Stimulated activated CD8-positive, alpha-beta memory T cell treated with anti-CD3 and anti-CD28 coated beads, Interleukin-4, amount 100 ng/mL, for 1 hour (primary cell): ENCODE results near the gene ALPK3.

Source experiments
- DNase-seq, 2 donors: peaks; one replicate each; pipeline ENCODE4 v3.0.0-alpha.2; 2020; ENCODE audit warnings: low read depth in 2 of 2, low spot score in 1 of 2

ALPK3 gene

DNA sequence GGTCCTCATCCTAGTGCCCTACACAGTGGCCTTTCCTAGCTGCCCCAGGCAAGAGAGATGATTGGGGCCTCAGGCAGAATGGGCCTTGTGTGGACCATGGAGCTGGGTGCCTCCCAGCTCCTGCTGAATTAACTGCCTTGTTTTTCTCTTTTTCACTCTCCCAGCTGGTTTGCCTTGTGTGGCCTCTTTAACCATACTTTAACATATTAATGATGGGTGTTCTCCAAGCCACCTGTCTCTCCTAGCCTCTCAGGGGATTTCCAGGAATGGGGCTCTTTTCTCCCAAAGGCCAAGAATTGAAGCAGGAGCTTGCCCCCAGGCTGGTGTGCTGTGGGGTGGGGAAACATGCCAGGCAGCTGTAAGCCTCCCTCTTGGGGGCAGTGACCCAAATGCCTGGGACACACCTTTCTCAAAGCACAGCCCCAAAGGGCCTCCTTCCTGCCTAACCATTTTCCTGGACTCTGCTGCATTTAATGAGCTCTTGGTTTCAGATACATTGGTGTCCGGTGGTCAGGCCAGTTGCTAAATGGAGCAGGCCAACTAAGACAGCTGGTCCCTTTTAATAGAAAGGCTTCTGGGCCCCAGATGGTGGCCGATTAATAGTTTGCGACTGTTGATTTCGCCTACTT, 5.6 kb downstream of the ALPK3 start:
- no peak for DNase-seq

- DNase-seq, result no peak
Observed at GRCh38 chr15:84823282-84823878, 6.2 kb downstream of the ALPK3 start.

DNA sequence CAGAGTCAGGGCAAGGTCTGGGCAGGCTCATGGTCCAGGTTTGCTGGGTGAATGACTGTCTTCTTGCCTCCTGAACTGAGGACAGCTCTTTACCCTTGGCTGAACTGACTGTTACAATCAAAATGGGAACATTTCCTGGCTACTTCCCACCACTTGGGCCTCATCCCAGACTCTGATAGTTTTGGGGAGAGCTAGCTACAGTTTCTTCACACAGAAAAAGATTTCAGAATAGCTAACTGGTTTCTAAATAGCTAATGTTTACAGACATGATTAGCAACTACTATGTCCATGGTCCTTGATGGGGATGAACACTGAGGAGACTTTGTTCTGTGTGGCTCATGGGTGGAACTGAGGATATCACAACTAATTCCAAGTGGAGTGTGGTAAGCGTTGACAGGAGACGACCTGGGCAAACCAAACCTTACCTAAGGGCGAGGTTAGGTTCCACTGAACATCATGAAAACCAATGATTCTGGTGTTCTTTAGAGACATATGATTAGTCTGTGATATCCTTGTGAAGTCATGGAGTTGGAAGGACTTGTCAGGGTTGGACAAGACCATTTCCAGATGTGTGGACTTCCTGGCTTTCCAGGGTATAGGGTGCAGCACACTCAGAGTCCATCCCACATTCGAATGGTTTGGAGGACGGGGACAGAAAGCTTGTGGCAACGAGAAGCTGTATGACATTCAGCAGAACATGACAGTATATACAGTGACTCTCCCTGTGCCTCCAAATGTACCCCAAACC, 7.3 kb downstream of the ALPK3 start:
- DNase-seq, result no peak

- no peak for DNase-seq
Observed at GRCh38 chr15:84826369-84826823, 9.2 kb downstream of the ALPK3 start.

GRCh38 chr15:84827246-84827645, 10.1 kb downstream of the ALPK3 start:
- DNase-seq, result no peak

- DNase-seq, result no peak
Observed at GRCh38 chr15:84828086-84828908, 11.1 kb downstream of the ALPK3 start.

DNA sequence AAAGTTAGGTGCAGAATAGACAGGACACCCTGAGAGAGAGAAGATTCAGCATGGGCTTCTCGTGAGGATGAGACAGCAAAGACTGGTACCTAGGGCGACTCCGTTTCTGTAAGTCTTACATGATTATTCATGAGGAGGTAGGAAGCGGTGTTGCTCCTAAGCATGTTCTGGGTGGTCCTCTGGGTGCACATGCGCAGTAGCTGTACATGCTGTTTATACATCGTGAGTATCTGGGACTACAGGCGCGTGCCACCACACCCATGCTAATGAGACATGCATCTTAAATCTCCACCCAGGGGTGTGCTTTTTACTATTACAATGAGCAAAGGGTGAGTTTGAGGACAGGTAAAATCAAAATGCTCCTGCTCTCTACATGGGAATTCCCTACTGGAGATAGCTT, 12.3 kb downstream of the ALPK3 start:
- no peak for DNase-seq

DNA sequence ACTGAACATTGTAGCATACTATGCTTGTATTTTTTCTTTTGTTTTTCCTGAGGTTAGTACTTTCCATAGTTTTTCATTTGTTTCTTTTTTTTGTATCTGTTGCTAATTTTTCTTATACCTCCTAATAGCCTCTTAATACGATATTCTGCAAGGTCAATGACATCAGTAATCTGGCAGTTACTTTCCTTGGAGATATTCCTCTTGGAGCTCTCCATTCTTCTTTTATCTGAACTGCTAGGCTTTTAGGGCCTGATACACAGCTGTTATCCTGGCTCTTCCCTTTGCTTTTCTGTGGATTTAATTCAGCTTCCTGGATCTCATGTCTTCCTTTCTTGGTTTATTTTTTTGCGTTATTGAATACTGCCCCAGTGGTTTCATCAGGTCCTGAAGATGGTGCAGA, 12.9 kb downstream of the ALPK3 start:
- DNase-seq, result no peak

GRCh38 chr15:84831028-84831427, 13.9 kb downstream of the ALPK3 start:
- DNase-seq, result no peak

DNA sequence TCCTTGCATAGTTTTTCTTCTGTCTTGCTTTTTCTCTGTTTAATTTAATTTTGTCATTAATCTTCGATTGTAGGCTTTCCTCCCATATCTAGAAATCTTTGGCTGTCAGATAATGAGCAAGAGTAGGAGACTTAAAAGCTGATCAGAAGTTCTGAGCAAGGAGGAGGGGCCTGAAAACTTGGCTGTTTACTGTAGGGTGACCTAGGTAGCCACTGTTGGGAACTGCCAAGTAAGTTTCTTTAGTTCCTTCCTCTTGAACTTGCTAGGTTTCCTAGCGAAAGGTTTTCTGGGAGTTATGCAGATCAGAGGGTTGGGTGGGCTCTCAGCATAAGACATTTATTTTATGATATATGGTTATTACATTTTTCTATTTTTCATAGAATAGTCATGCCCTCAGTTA, 14.5 kb downstream of the ALPK3 start:
- no peak for DNase-seq

- DNase-seq, result no peak
Observed at GRCh38 chr15:84832448-84833040, 15.4 kb downstream of the ALPK3 start.

DNA sequence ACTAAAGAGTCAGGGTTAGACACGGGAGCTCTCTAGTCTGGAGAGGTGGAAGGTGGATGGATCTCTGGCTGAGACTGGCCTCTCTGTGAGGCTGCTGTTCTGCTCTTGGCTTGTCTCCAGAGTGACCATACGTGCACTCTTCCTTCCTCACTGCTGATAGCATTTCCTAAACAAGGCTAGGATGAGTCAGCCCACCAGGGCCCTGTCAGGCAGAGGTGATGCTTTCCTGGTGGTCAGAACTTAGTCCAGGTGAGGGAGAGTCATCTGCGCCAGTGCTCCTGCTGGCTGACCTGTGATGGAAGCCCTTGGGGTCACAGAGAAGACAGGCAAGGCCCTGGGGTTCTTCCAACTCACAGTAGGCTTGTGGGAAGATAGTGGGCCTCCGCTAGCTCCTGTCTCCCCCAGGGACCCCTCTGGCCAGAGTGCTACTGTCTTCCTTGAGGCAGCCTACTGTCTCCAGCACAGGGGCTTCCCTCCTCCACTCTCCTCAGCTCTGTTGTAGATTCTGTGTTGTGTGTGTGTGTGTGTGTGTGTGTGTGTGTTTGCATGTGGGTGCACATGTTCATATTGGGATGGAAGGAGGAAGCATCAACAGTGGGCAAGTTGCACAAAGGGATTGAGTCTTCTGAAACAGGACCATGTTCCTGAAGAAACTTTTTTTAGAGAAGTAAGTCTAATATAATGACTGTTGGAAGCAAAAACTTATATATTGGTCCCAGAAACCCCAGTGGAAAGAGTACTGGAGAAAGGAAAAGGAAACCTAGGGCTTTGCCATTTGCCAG, 16.5 kb downstream of the ALPK3 start:
- no peak for DNase-seq

DNA sequence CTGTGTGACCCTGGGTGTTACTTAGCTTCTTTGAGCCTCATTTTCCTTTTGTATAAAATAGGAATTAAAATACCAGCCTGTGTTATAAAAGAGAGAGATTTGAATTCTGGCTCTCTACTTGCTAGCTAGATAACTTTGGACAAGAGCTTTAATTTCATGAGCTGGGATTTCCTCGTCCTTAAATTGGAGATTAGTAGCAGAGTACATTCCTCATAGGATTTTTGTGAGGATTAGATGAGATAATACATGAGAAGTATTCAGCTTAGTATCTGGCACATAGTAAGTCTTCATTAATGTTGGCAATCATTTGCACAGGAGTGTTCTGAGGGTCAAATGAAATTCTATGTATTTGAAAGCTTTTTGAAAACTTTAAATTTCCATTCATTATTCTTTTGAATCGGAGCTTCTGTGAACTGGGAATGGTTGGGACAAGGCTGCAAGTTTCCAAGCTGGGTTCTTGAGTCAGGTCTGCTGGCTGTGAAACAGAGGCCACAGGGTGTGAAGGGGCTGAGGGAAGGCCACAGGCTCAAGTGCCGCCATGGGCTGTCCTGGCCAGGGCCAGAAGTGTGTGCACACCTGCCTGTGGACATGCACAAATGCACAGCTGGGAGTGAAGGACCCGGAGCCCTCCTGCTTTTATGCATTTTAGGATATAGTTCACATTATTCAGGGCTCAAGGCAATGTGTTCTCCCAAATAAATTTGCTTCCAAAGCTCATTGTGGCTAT, 17.2 kb downstream of the ALPK3 start:
- no peak for DNase-seq

- no peak for DNase-seq
Observed at GRCh38 chr15:84834969-84835368, 17.8 kb downstream of the ALPK3 start.

DNA sequence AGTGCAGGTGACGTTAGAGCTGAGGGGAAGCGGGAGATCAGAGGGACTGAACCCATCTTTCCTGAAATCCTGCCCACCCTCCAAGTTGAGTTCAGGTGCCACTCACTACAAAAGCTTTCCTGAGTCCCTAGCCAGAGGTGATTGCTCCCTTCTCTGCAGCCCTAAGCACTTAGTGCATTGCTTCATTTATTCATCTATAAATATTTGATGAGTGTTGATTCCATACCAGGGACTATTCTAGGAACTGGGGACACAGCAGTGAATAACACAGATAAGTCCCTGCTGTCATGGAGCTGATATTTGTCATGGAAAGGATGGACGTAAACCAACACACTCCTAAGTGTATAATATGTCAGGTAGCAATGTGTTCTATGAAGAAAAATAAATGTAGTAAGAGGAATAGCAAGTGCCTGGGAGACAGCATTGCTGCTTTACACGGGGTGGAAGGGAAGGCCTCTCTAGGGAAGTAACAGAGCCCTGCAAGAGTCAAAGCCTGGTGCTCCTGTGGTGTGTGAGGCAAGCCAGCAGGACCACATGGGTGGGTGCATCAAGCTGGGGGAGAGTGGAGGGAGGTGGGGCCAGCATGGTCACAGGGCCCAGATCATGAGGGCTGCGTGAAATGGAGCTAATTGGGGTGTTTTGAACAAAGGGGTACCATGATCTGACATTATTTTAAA, 18.6 kb downstream of the ALPK3 start:
- DNase-seq, result no peak

DNA sequence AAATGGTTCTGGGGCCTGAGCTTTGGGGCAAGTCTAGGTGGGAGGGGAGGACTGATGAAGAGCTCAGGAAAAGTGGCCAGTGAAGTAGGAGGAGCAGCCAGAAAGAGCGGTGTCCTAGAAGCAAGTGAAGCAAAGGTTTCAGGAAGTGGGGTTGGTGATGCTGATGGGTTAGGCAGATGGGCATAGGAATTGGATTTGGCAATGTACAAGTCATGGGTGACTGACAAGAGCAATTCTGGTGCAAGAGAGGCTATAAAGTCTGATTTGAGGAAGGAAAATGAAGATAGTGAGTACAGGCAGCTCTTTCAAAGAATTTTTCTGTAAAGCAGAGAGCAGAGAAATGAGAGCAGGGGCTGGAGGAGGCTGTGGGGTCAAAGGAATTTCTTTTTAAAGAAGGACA, 19.7 kb downstream of the ALPK3 start:
- DNase-seq, result no peak

DNA sequence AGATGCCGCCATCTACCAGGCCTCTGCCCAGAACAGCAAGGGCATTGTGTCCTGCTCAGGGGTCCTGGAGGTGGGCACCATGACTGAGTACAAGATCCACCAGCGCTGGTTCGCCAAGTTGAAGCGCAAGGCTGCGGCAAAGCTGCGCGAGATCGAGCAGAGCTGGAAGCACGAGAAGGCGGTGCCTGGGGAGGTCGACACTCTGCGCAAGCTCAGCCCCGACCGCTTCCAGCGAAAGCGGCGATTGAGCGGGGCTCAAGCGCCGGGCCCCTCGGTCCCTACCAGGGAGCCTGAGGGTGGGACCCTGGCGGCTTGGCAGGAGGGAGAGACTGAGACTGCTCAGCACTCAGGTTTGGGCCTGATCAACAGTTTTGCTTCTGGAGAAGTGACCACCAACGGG, 22.6 kb downstream of the ALPK3 start:
- no peak for DNase-seq

GRCh38 chr15:84840255-84840654, 23.1 kb downstream of the ALPK3 start:
- no peak for DNase-seq

DNA sequence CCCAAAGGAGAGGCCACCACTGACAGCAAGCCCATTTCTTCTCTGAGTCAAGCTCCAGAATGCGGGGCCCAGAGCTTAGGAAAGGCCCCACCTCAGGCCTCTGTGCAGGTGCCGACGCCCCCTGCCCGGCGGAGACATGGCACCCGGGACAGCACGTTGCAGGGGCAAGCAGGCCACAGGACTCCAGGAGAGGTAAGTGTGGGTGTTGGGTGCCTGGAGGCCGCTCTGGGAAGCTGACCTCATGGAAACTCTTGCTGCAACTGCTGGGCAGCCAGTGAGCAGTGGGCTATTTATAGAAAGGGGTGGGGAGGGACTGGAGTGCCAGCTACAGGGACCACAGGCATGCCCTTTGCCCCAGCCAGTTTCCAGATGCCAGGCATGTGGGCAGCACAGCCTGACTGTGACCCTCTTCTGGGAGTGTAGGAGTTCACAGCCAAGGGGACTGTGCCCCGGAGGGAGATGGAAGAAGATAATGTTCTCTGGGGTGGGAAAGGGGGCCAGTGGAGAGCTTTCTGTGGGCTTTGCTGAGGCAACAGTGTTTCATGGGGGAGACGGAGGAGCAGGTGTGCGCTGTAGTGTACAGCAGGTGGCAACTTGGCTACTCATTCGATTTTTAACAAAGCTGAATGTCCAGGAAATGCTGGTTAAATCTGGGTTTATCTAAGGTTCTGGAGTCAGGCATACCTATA, 23.7 kb downstream of the ALPK3 start:
- DNase-seq, result no peak
